HPDE6-E6E7 (cell line): ENCODE results near the gene SH3BGRL2.
A peak's percentile ranks its signal among the peaks of the same experiment; 100 is the strongest.

Experiments
- DNase-seq: peaks from one replicate; pipeline ENCODE4 v3.0.0; 2011; ENCODE audit warnings: missing footprints; ENCODE audit errors: extremely low spot score

The SH3BGRL2 gene

DNA sequence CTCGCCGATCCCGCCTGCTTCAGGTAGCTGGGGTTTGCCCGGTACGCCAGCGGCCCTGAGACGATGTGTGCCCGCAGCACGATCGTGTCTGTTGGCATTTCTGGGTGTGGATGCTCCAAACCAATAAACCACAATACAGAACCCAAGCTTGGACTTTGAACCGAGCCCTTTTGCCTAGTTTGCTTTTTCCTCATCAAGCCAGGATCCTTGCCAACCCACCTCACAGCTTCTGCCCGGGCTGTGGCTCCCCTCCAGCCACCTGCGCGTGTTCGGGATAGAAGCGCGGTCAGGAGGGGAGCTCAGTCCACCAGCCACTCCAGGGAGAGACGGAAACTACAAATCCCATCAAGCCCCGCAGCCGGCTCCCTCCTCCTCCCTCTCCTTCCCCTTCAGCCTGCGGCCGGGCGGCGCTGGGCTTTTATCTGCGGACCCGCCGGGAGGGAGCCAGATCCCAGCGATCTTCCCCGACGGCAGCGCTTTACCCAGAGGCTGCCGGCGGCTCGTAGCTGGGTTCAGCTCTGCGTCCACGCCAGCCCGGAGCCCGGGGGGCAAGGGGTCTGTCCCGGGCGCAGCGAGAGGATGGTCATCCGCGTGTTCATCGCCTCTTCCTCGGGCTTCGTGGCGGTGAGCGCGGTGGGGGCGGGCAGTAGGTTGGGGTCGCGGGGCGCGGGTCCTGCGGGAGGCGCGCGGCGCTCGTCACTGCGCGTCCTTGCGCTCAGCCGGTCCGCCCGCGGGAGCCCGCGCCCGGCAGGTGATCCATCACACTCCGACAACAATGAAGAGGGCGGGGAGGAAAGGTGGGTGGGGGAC, at the start of gene SH3BGRL2:
SH3BGRL2 (plus strand) TSS at position 447 of the 810 bp plus-strand sequence; CDS start at position 580, 133 bp downstream.
- peak; percentile 73 for DNase-seq

DNA sequence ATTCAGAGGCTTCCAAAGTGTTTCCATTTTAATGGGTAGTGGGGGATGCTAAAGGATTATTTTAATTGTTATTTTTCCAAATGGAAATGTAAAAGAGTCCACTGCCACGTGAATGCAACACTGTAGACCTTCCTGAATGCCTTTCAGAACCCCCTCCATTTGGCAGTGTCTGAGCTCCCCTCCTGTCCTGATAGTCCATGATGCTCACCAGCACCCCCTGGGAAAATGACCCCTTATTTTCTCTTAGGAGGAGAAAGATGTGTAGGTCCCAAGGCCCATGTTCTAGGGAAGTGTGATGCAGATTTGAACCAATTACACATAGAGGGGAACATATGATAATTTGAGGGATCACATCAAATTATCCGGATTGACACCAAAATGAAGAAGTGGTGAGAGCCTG, 46.8 kb upstream of the SH3BGRL2 start:
- DNase-seq: no peak

DNA sequence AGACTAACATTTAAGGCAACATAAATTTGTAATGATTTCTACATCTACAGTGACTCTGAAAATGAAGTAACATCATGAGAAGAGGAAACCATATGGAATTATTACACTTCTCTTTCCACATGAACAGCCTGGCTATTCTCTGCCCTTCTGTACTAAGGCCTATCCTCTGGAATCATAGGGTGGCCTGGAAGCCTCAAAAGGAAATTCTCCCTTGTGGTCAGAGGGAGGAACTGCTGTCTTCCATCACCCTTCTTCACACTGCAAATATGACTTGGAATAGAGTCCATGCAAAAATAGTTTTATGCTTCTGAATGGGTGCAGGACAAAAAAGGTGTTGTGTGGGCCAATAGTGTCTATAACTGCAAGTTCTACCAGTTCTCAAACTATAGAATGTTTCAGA, 44.6 kb upstream of the SH3BGRL2 start:
- DNase-seq: peak; percentile 15

DNA sequence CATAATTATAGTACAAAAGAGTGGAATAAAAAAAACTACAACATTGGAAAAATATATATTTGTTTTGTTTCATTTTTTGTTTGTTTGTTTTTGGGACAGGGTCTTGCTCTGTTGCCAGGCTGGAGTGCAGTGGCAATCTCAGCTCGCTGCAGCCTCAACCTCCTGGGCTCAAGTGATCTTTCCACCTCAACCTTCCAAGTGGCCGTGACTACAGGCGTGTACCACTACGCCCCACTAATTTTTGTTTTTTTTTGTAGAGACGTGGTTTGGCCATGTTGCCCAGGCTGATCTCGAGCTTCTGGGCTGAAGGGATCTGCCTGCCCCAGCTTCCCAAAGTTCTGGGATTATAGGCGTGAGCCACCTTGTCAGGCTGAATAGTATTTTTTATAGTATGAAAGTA, 41.4 kb upstream of the SH3BGRL2 start:
- DNase-seq: no peak

DNA sequence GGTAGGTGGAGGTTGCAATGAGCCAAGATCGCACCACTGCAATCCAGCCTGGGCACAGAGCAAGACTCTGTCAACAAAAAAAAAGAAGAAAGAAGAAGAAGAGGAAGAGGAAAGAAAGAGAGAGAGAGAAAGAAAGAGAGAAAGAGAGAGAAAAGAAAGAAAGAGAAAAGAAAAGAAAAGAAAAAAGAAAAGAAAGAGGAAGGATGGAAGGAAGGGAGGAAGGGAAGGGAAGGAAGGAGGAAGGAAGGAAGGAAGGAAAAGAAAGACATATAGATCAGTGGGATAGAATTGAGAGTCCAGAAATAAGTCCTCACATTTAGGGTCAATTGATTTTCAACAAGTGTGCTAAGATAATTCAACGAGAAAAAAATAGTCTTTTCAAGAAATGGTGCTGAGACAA, 34.0 kb upstream of the SH3BGRL2 start:
- DNase-seq: no peak

DNA sequence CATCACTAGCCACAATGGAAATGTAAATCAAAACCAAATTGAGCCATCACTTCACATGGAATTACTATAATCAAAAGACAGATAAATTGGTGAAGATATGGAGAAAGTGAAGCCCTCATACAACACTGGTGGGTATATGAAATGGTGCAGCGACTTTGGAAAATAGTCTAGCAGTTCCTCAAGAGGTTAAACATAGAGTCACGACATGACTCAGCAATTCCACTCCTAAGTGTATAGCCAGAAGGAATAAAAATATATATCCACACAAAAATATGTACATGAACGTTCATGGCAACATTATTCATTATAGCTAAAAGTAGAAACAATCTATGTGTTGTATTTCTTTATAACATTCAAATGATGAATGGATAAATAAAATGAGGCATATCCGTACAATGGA, 33.1 kb upstream of the SH3BGRL2 start:
- no peak for DNase-seq

DNA sequence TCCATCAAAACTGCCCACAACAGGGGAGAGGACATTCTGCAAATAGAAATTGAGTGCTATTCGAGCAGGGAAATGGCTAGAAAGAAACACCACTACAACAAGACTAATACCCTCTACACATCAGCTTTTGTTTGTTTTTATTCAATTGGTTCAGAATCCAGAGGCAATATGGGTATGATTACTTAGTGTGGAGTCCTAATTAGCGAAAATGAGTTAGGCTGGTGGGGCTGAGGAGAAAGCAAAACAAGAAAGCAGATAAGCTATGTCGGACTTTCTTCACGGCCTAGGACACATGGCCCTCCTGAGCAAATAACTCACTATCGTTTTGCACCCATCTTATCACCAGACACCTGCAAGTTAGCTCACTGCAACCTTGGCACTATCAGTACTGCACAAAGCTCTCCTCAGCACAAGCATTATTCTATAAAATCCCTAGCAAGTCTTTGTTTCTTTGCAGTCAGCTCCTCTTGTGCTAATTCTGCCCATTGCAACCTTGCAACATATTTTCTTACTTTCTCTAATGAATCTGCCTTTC, 31.3 kb upstream of the SH3BGRL2 start:
- DNase-seq: no peak

DNA sequence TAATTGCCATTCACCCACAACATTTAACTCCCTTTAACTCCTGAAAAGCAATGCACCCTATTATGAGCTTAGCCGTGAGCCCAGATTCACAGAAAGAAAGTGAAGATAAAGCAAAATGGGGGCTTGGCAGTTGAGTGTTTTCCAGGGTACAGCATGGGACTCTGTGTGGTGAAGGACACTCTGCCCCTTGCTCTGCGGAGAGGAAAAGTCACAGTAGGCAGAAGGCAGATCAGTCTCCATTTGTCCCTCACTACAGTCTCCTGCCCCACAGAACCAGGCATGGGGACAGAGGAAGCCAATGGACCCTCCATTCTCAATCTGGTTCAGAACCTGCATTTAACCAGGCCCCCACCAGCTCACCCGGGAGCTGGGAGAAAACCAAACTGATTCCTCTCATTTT, 30.8 kb upstream of the SH3BGRL2 start:
- no peak for DNase-seq

DNA sequence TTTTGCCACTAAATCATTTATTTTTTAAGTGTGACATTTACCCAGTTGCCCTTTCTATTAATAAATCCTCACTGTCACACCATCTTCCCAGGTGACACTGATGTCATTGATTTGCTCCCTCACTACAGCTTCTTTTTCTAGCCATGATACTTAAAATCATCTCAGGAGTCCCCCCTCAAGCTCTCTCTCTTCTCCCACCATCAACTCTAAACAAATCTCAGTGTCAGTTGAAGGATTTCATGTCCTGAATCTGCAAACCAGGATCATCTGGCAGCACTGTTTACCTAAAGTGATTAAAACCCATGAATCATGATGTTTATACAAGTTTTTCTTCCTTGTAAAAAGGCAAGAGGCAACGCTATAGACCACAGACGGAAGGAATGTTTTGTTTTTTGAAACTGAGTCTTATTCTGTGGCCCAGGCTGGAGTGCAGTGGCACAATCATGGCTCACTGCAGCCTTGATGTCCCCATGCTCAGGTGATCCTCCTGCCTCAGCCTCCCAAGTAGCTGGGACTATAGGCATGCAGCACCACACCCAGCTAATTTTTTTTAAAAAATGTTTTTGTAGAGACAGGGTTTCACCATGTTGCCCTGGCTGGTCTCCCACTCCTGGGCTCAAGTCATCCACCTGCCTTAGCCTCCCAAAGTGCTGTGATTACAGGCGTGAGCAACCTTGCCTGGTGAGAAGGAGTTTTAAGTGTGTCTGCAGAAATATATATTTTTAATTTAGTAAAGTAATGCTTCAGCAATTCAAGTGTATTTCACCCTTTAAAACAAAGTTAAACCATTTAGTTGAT, 30.1 kb upstream of the SH3BGRL2 start:
- peak; percentile 45 for DNase-seq

DNA sequence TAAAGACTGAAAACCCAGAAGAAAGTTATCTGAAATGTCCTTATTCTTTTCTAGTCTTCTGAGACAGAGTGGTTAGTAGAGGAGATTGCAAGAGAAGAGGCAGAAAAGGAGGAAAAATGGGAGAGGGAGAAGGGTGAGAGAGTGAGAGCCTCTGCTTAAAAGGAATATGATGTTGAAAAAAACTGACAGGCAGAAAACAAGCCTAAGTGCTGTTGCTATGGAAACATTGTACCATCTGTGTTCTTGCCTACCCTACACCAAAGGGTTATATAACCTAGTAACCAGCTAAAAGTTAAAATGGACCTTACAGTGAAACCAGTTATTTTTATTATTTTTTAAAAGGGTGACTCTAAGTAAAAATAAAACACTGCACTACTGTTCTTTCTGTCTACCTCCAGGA, 28.3 kb upstream of the SH3BGRL2 start:
- no peak for DNase-seq

DNA sequence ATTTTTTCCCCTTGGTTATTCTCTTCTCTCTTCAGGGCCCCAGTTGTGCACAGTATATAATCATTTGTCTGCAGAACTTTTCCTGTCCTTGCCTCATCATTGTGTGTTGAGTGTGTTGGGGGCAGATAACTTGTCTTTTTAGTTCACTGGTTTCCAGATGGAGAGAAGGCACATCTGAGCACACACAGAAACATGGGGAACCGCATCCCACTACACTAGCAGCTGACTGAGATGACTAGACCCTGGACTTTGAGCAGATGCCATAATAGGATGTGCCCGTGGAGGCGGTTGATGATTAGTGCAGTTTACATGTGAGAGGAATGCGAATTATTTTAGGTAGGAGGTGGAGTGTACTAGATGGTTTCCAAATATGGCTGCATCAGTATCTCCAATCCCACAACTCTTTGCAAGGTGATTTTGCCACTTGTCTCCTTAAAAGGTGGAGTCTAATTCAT, 26.5 kb upstream of the SH3BGRL2 start:
- DNase-seq: no peak

DNA sequence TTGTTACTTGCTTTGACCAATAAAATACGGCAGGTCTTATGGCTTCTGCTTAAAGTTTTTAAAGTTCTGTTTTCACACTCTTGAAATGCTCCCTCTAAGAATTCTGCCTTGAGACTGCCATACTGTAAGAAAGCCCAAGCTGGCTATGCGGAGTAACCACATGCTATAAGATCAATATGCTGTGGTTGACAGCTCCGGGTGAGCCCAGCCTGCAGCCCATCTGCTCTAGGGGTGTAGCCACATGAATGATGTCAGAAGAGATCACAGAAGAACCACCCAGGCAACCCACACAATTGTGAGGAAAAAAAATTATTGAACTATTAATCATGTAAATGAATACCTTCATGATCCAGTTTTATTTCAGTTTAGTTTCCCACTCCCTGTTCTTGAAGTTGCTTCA, 26.1 kb upstream of the SH3BGRL2 start:
- no peak for DNase-seq

DNA sequence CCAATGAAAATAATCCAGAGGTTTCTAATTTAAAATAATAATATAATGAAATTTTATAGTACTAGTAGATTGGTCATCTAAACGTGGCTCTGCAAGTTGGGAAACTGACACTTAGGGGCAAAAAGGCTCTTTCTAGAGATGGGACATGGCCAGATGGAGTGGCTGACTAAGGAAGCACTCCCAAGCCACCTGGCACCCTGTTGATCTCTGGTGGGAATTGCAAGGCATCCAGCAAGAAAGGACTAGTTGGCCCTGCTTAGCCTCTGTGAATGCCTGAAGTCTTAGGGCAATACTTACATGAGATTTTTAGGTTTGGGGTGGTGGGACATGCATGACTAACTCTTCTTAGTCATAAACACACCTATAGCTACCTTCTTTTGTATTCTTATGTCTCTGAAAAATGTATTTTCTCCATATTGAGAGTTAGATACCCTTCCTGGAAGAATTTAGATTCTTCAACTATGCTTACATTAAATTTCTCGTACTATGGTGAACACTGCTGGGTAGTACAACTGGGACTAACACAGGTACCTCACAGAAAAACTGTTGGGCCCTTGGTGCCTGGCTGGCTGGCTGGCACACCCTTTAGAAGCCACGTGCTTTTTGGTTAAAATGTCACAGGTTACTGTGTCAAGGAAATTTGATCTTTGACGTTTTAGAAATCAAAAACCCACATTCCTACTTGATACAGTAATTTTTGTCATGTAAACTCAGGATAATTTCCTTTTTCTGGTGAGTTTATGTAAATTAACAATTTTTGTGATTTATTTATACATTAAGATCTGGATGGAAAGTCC, 25.0 kb upstream of the SH3BGRL2 start:
- no peak for DNase-seq

DNA sequence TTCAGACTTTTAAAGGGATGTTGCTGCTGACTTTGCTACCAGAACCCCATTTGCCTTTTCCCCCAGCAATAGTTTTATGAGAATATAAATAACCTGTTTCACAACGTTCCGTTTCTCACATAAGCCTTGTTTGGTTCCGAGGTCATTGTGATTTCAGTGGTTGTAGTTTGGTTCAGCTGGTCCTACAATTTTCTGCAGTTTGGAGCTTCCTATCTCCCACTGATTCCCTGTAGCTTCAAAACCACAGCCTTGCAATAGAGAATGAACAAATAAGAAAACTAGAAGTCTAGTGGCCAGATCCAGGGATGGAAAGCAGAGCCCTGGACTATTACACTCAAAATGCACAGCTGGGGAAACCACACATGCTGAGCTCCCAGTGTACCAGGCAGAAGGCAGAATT, 24.1 kb upstream of the SH3BGRL2 start:
- no peak for DNase-seq

DNA sequence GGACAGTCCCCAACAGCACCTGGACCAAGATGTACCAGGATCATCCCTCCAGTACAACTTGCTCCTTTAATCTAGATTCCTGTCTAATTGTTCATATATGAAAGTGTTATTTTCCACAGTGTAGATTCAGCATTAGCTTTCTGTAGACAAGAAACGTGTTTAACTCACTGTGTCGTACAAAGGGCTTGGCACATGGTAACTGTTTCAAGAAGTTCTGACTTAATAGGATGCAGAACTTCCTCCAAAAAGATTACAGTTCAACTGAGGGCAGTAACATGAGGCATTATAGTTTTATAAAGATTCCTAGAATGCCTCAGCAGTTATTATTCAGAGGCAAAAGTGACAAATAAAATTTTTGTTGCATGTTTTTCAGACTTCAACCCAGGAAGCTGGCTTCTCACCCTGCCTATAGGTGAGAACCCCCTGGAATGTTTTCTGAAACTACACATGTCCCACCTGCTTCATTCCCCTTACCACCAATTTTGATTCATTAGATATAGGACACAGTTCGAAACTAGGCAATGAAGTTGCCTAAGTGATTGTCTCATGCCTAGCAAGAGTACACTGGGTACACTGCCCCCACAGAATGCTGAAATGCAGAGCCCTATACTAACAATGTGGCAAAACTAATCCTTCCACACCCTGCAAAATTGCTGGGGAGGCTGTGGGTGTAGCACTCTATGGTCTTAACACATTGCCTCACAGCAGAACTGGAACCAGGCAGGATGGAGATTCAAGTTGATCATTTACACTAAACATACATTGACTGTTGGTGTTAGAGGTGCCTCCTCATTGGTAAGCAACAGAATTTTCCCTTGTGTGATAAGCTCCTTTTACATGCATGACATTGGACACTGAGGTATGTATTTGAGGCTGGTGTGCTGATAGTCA, 22.6 kb upstream of the SH3BGRL2 start:
- no peak for DNase-seq

DNA sequence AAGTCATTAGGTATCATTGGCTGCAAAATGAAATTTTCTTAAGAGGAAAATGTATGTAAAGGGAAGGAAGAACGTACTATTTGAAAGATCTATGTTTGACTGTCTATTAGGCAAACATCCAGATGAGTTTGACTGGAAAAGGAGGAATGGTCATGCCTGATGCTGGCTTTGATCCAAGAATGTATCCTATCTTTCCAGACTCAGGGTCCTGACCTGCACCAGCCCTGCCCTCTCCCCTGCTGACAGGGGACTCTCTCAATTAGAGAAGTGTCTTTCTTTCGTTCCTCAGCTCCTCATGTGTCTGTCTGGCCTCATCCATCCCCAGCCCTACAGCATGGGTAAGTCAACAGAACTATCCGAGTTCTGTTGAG, 21.9 kb upstream of the SH3BGRL2 start:
- no peak for DNase-seq

DNA sequence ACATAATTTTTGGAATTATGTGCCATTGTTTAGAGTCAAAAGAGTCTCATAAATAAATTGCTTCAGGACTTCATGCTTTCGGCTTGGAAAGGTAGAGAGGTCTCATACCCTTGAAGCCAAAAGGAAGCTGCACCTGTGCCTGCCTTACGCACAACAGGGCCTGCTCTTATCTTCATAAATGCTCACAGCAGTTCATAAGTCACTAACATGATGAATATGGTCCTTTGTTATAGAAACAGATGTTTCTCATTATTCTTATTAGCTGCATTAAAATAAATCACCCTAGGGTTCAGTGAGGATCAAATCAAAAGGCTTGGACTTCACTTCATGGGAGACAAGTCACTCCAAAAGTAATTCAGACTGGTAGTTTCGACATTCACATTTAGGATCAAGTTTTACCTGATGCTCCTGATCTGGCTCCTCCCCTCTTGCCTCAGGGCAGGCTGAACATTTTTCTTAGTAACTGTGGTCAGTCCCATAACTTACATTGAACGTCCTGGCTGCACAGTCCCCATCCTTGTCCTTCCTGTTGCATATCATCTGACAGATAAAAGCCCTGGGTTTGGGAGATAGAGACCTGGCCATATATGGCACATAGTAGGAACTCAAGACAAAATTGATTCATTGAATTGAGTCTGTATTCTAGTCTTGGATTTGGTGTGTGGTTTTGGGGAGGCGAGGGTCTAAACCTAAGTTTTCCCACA, 20.7 kb upstream of the SH3BGRL2 start:
- no peak for DNase-seq

DNA sequence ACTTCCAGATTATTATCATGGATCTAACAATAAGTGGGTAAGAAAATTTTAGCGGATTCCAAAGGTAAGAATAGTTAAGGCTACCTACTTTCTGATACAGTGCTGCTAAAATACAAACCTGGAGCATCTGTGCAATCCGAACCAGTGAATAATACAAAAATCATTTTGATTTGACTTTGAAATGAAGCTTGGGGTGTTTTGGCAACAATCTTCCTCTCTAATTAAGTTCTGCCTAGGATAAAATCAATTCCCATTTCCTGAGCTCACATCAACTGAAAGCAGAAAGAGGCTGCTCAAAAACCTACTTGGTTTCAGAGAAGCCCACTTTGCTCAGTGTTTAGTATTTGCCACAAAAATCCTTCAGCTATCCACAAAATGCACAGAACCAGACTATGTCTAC, 18.7 kb upstream of the SH3BGRL2 start:
- DNase-seq: no peak

DNA sequence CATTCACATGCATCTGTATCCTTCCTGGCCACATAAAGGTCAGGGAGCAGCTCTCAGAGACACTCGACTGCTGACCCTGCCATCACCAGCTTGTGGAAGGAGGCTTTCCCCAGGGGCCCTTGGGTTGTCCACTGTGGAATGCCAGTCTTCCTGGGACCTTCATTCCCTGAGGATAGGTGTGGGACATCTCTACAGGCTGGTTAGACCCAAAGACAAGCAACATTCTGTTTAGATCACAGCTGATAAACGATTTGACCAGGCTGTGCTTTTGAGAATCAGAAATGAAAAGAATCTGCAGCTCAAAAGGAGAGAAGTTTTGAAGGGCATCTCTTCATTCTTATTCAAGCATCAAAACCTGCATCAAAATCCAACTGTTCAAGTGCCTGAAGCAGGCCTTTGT, 18.2 kb upstream of the SH3BGRL2 start:
- DNase-seq: no peak

DNA sequence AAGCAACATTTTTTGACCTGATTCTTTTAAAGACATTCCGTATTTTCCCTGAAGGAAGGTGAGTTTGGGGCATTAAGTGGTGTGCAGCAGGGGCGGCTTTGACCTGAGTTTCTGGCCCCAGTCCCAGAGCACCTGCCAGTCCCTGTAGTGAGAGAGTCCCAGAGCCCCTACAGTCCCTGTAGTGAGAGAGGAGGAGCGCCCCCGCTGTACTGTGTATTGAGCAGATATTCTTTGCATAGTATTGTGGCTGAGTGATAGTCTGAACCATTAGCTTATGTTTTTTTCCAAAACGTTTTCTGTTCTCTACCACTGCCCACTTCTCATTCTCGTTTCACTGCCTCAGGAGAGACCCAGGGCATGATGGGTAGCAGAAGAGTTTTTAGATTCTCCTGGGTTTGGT, 17.2 kb upstream of the SH3BGRL2 start:
- no peak for DNase-seq
